SK-N-SH treated with all-trans-retinoic acid at 6 μM for 48 hours (cell line): ENCODE data around the gene NAP1L4.

Source experiments
- PATZ1 ChIP-seq: fragments of 250-450 bp; sonication (Bioruptor Pico); IDR thresholded peaks from 2 replicates; pipeline ENCODE4 v1.8.0; 2020; ENCODE audit warnings: mild to moderate bottlenecking, moderate library complexity, borderline replicate concordance
- PPARA ChIP-seq: fragments of 250-450 bp; sonication (Bioruptor Pico); IDR thresholded peaks from 2 replicates; pipeline ENCODE4 v1.5.0; 2020; ENCODE audit warnings: mild to moderate bottlenecking, borderline replicate concordance
- RARB ChIP-seq: fragments of 250-450 bp; sonication (Bioruptor Pico); IDR thresholded peaks from 2 replicates; pipeline ENCODE4 v1.8.0; 2021; ENCODE audit warnings: mild to moderate bottlenecking, moderate library complexity
- SNAI2 ChIP-seq: fragments of 250-450 bp; sonication (Bioruptor Pico); IDR thresholded peaks from 2 replicates; pipeline ENCODE4 v1.5.0; 2020; ENCODE audit warnings: mild to moderate bottlenecking, moderate library complexity
- TCF4 ChIP-seq: fragments of 250-450 bp; sonication (Bioruptor Pico); IDR thresholded peaks from 2 replicates; pipeline ENCODE4 v1.8.0; 2021; ENCODE audit warnings: mild to moderate bottlenecking, moderate library complexity, borderline replicate concordance
- ZFP3 ChIP-seq: fragments of 250-450 bp; sonication (Bioruptor Pico); IDR thresholded peaks from 2 replicates; pipeline ENCODE4 v1.5.0; 2020; ENCODE audit warnings: mild to moderate bottlenecking, moderate library complexity
- ZNF565 ChIP-seq: fragments of 450-650 bp; formaldehyde crosslinking; conservative IDR thresholded peaks from 2 replicates; pipeline ENCODE4 v1.5.0; 2020; ENCODE audit warnings: low read depth, mild to moderate bottlenecking, moderate library complexity

- no peak for TF ChIP-seq ZNF565 (CRISPR knock-in tag)
- TF ChIP-seq PPARA (CRISPR knock-in tag) = no peak
- TF ChIP-seq PATZ1 = no peak
- TF ChIP-seq RARB = no peak
- TF ChIP-seq ZFP3 = no peak
- no peak for TF ChIP-seq TCF4 (CRISPR knock-in tag)
- TF ChIP-seq SNAI2 (CRISPR knock-in tag) = no peak
Observed at GRCh38 chr11:2910401-2910955, 81.7 kb downstream of the NAP1L4 start.
